ENCODE results near the gene ASPG. TPM values are rescaled to one million over a fixed set of nuclear protein-coding genes. Genes with fewer than 3 reads are reported as not detected.

ASPG gene
- total RNA-seq, 2 donors from 2014 or later: 1.3 to 3.2 TPM

GRCh38 chr14:104138718-104139459 lies 53.4 kb downstream of the ASPG start:
- DNase-seq (ENCODE audit: low spot score): peak; percentile 84
- intact Hi-C loops (cut with DNase I): loop anchor here (5.0 kb wide), 3 partner anchors 423 to 507 kb away; no protein-coding TSS in a partner anchor

GRCh38 chr14:104139460-104140212 lies 54.1 kb downstream of the ASPG start:
- peak; percentile 70 for DNase-seq (ENCODE audit: low spot score)
- intact Hi-C loops (cut with DNase I): loop anchor here (5.0 kb wide), 4 partner anchors 413 to 507 kb away; no protein-coding TSS in a partner anchor

- intact Hi-C loops (cut with DNase I): loop anchor here in 1 of 2 donors (5.0 kb wide), 1 partner anchor 412 kb away; no protein-coding TSS in a partner anchor
- peak; percentile 70 for DNase-seq (ENCODE audit: low spot score)
These were observed 54.6 kb downstream of the ASPG start for GRCh38 chr14:104140213-104140462.

GRCh38 chr14:104140463-104141331 lies 55.2 kb downstream of the ASPG start:
- intact Hi-C loops (cut with DNase I): loop anchor here in 1 of 2 donors (5.0 kb wide), 1 partner anchor 412 kb away; no protein-coding TSS in a partner anchor
- DNase-seq (ENCODE audit: low spot score): peak; percentile 73

GRCh38 chr14:104141621-104142091 lies 56.2 kb downstream of the ASPG start:
- intact Hi-C loops (cut with DNase I): loop anchor here in 1 of 2 donors (5.0 kb wide), 1 partner anchor 411 kb away; no protein-coding TSS in a partner anchor
- DNase-seq (ENCODE audit: low spot score): peak; percentile 72

- peak; percentile 72 for DNase-seq (ENCODE audit: low spot score)
- intact Hi-C loops (cut with DNase I): loop anchor here in 1 of 2 donors (5.0 kb wide), 1 partner anchor 410 kb away; no protein-coding TSS in a partner anchor
These were observed 56.8 kb downstream of the ASPG start for GRCh38 chr14:104142136-104142945.

- DNase-seq (ENCODE audit: low spot score): peak; percentile 72
- intact Hi-C loops (cut with DNase I): loop anchor here in 1 of 2 donors (5.0 kb wide), 1 partner anchor 409 kb away; no protein-coding TSS in a partner anchor
These were observed 57.5 kb downstream of the ASPG start for GRCh38 chr14:104142946-104143470.

- peak; percentile 73 for DNase-seq (ENCODE audit: low spot score)
- intact Hi-C loops (cut with DNase I): loop anchor here in 1 of 2 donors (5.0 kb wide), 1 partner anchor 409 kb away; no protein-coding TSS in a partner anchor
These were observed 58.3 kb downstream of the ASPG start for GRCh38 chr14:104143521-104144452.

- DNase-seq (ENCODE audit: low spot score): no peak
- intact Hi-C loops (cut with DNase I): loop anchor here in 1 of 2 donors (5.0 kb wide), 1 partner anchor 408 kb away; no protein-coding TSS in a partner anchor
These were observed 58.9 kb downstream of the ASPG start for GRCh38 chr14:104144453-104144790.

- DNase-seq (ENCODE audit: low spot score): peak; percentile 75
- intact Hi-C loops (cut with DNase I): loop anchor here in 1 of 2 donors (5.0 kb wide), 1 partner anchor 407 kb away; no protein-coding TSS in a partner anchor
These were observed 59.7 kb downstream of the ASPG start for GRCh38 chr14:104144911-104145825.

GRCh38 chr14:104145826-104146601 lies 60.5 kb downstream of the ASPG start:
- peak; percentile 48 for DNase-seq (ENCODE audit: low spot score)
- intact Hi-C loops (cut with DNase I): no loop called here

- intact Hi-C loops (cut with DNase I): no loop called here
- peak; percentile 76 for DNase-seq (ENCODE audit: low spot score)
These were observed 61.3 kb downstream of the ASPG start for GRCh38 chr14:104146651-104147345.

- intact Hi-C loops (cut with DNase I): no loop called here
- DNase-seq (ENCODE audit: low spot score): peak; percentile 80
These were observed 62.0 kb downstream of the ASPG start for GRCh38 chr14:104147346-104148125.
